ENCODE results near the gene EEFSEC. TPM values are rescaled to one million over a fixed set of nuclear protein-coding genes. Genes with fewer than 3 reads are reported as not detected.
A peak's percentile ranks its signal among the peaks of the same experiment; 100 is the strongest.

EEFSEC gene
- total RNA-seq, 1 donor: 5.1 TPM

- H3K79me2 ChIP-seq (ENCODE audit: insufficient read depth, low read length): no peaks in the 10 kb centered on the region
- H3K4me2 ChIP-seq (ENCODE audit: insufficient read depth, low read length): no peak overlapping the region
- peaks cover 41% of the 10 kb centered on the region for H4K20me1 ChIP-seq (ENCODE audit: insufficient read depth, low read length)
- TF ChIP-seq CTCF (IDR thresholded peaks at IDR 0.05; ENCODE audit: extremely low read depth, low read depth, low read length): no peak
- H2AFZ ChIP-seq (ENCODE audit: low read length): no peak overlapping the region
- no peak overlapping the region for H3K4me3 ChIP-seq (ENCODE audit: insufficient read depth, low read length)
- H3K36me3 ChIP-seq (ENCODE audit: insufficient read depth, low read length): no peaks in the 10 kb centered on the region
- no peak overlapping the region for H3K27ac ChIP-seq (ENCODE audit: low read depth, low read length)
- DNase-seq (ENCODE audit: insufficient read length, low spot score, missing footprints): no peak
- H3K4me1 ChIP-seq (ENCODE audit: insufficient read depth, low read length): peaks cover 31% of the 10 kb centered on the region
- no peaks in the 10 kb centered on the region for H3K9me3 ChIP-seq (ENCODE audit: low read depth, low read length)
- H3K27me3 ChIP-seq (ENCODE audit: insufficient read depth, low read length): no peaks in the 10 kb centered on the region
These were observed 229.0 kb downstream of the EEFSEC start for GRCh38 chr3:128382221-128382807.

GRCh38 chr3:128383316-128384235, 230.3 kb downstream of the EEFSEC start:
- no peaks in the 10 kb centered on the region for H3K27me3 ChIP-seq (ENCODE audit: insufficient read depth, low read length)
- H3K9me3 ChIP-seq (ENCODE audit: low read depth, low read length): no peaks in the 10 kb centered on the region
- H3K4me2 ChIP-seq (ENCODE audit: insufficient read depth, low read length): no peak overlapping the region
- peaks cover 43% of the 10 kb centered on the region for H4K20me1 ChIP-seq (ENCODE audit: insufficient read depth, low read length)
- peaks cover 24% of the 10 kb centered on the region for H3K4me1 ChIP-seq (ENCODE audit: insufficient read depth, low read length)
- no peak overlapping the region for H3K27ac ChIP-seq (ENCODE audit: low read depth, low read length)
- no peak overlapping the region for H3K4me3 ChIP-seq (ENCODE audit: insufficient read depth, low read length)
- H2AFZ ChIP-seq (ENCODE audit: low read length): no peak overlapping the region
- peak; percentile 95 for DNase-seq (ENCODE audit: insufficient read length, low spot score, missing footprints)
- no peak for TF ChIP-seq CTCF (IDR thresholded peaks at IDR 0.05; ENCODE audit: extremely low read depth, low read depth, low read length)
- no peaks in the 10 kb centered on the region for H3K36me3 ChIP-seq (ENCODE audit: insufficient read depth, low read length)
- H3K79me2 ChIP-seq (ENCODE audit: insufficient read depth, low read length): no peaks in the 10 kb centered on the region

GRCh38 chr3:128385080-128385832, 232.0 kb downstream of the EEFSEC start:
- H4K20me1 ChIP-seq (ENCODE audit: insufficient read depth, low read length): peaks cover 43% of the 10 kb centered on the region
- peak; percentile 95 for DNase-seq (ENCODE audit: insufficient read length, low spot score, missing footprints)
- H3K4me2 ChIP-seq (ENCODE audit: insufficient read depth, low read length): no peak overlapping the region
- H3K4me3 ChIP-seq (ENCODE audit: insufficient read depth, low read length): no peak overlapping the region
- H3K36me3 ChIP-seq (ENCODE audit: insufficient read depth, low read length): no peaks in the 10 kb centered on the region
- no peak for TF ChIP-seq CTCF (IDR thresholded peaks at IDR 0.05; ENCODE audit: extremely low read depth, low read depth, low read length)
- no peak overlapping the region for H3K27ac ChIP-seq (ENCODE audit: low read depth, low read length)
- no peaks in the 10 kb centered on the region for H3K79me2 ChIP-seq (ENCODE audit: insufficient read depth, low read length)
- H3K27me3 ChIP-seq (ENCODE audit: insufficient read depth, low read length): no peaks in the 10 kb centered on the region
- no peak overlapping the region for H2AFZ ChIP-seq (ENCODE audit: low read length)
- H3K4me1 ChIP-seq (ENCODE audit: insufficient read depth, low read length): peaks cover 17% of the 10 kb centered on the region
- H3K9me3 ChIP-seq (ENCODE audit: low read depth, low read length): no peaks in the 10 kb centered on the region
